ENCODE measurements around the gene LSAMP. TPM values are rescaled to one million over a fixed set of nuclear protein-coding genes. Genes with fewer than 3 reads are reported as not detected.

Gene LSAMP
- total and polyA plus RNA-seq, 2 experiments from 2014 or later, result 2.0 to 2.9 TPM

- H3K27ac Mint-ChIP-seq, result no peak overlapping the region
- H3K27me3 Mint-ChIP-seq (ENCODE audit: insufficient read depth, low read depth, poor library complexity), result peaks cover 2% of the 10 kb centered on the region
Observed at GRCh38 chr3:115848641-115849040, 596.6 kb downstream of the LSAMP start.

More at GRCh38 chr3:115848641-115849040, 596.6 kb downstream of the LSAMP start:
- DNase-seq (ENCODE audit: low spot score) (no peak), ATAC-seq (no peak)
- Histone ChIP-seq H3K9me2 (ENCODE audit: insufficient read depth) (no peaks in the 10 kb centered on the region; the same call in 1 of the 2 replicates), H3K27me3 (ENCODE audit: insufficient read depth) (no peaks in the 10 kb centered on the region), H4K20me1 (replicated peaks; ENCODE audit: insufficient read depth) (no peaks in the 10 kb centered on the region), H3K36me3 (ENCODE audit: insufficient read depth) (no peaks in the 10 kb centered on the region), H3K79me2 (replicated peaks; ENCODE audit: insufficient read depth) (no peaks in the 10 kb centered on the region), H3K4me1 (ENCODE audit: insufficient read depth) (peaks cover 14% of the 10 kb centered on the region), H3K27ac (ENCODE audit: low read depth) (no peak overlapping the region), H3K4me3 (no peak overlapping the region), H3F3A (replicated peaks; ENCODE audit: low read depth) (no peaks in the 10 kb centered on the region), H3K4me2 (no peak overlapping the region), H2AFZ (no peak overlapping the region)
- Mint-ChIP-seq H3K36me3 (ENCODE audit: low read depth) (no peaks in the 10 kb centered on the region), H3K4me1 (peaks cover 9% of the 10 kb centered on the region), H3K9me3 (no peaks in the 10 kb centered on the region), H3K4me3 (no peak overlapping the region)
- TF ChIP-seq EZH2 (IDR thresholded peaks at IDR 0.05; ENCODE audit: low read depth, unreplicated experiment) (no peak), EZH2phosphoT487 (IDR thresholded peaks at IDR 0.05; ENCODE audit: unreplicated experiment) (no peak), ZNF462 (CRISPR knock-in tag; IDR thresholded peaks at IDR 0.05) (no peak), CTCF (conservative IDR thresholded peaks at IDR 0.05; ENCODE audit: low read depth in 2 of 2) (no peak), JUNB (IDR thresholded peaks at IDR 0.05; ENCODE audit: unreplicated experiment) (no peak)
